GM18511 (cell line): ENCODE data around the gene APOL3.
"Not testable (repeated sequence)": the region's sequence is repeated elsewhere in the genome, so short reads cannot be mapped to it uniquely, and the experiment has no call there.

Source experiments
- ATAC-seq: cut with Tn5 transposase; IDR thresholded peaks from one replicate; pipeline ENCODE4 v1.9.1; 2021; ENCODE audit warnings: mild to moderate bottlenecking, moderate library complexity; ENCODE audit not compliant: unreplicated experiment

The APOL3 gene

GRCh38 chr22:36104988-36105387 lies 55.6 kb downstream of the APOL3 start:
- no peak for ATAC-seq

DNA sequence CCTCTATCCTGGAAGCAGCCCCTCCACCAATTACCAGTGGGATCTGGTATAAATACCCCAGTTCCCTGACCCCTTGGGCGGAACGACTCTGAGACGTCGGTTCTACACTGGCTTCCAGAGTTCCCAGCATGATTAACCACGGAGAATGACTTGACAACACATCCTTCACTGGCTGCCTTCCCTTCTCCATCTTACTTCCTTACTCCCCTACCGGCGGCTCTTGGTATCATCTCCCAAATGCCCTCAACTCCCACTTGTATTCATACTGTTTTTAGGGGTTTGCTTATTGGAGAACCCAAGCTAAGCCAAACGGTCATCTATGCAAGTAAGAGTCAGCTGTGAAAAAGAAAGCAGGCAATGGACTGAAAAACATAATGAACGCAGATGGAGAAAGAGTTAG lies 56.1 kb downstream of the APOL3 start:
- ATAC-seq, result no peak

GRCh38 chr22:36103891-36104290 lies 56.7 kb downstream of the APOL3 start:
- no peak for ATAC-seq

GRCh38 chr22:36102995-36103394 lies 57.6 kb downstream of the APOL3 start:
- ATAC-seq, result no peak

- ATAC-seq, result no peak
These were observed 58.8 kb downstream of the APOL3 start for GRCh38 chr22:36101756-36102155.

GRCh38 chr22:36100908-36101307 lies 59.6 kb downstream of the APOL3 start:
- ATAC-seq, result not testable (repeated sequence)

GRCh38 chr22:36100134-36100824 lies 60.3 kb downstream of the APOL3 start:
- ATAC-seq, result no peak

DNA sequence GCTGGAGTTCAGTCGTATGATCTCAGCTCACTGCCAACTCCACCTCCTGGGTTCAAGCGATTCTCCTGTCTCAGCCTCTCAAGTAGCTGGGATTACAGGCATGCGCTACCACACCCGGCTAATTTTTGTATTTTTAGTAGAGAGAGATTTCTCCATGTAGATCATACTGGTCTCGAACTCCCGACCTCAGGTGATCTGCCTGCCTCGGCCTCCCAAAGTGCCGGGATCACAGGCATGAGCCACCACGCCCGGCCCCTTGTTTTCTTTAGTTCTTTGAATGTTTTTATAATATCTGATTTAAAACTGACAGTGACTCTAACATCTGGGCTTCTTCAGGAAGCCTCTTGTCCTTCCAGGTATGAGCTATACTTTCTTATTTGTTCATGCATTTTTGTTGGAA lies 61.0 kb downstream of the APOL3 start:
- ATAC-seq, result not testable (repeated sequence)

DNA sequence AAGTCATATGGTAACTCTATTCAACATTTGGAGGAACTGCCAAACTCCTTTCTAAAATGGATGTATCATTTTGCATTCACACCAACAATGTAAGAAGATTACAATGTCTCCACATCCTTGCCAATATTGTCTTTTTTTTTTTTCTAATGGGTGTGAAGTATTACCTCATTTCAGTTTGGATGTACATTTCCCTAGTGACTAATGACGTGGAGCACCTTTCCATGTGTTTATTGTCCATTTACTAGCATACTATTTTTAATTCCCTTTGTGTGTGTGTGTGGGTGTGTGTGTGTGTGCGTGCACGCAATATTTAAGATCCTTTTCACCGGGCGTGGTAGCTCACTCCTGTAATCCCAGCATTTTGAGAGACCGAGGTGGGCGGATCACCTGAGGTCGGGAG lies 62.7 kb downstream of the APOL3 start:
- no peak for ATAC-seq

- ATAC-seq, result not testable (repeated sequence)
These were observed 69.8 kb downstream of the APOL3 start for GRCh38 chr22:36090772-36091171.
